ENCODE data around the gene ATP8A1. TPM values are rescaled to one million over a fixed set of nuclear protein-coding genes. Genes with fewer than 3 reads are reported as not detected.
A peak's percentile ranks its signal among the peaks of the same experiment; 100 is the strongest.

The ATP8A1 gene
- total RNA-seq, 6 experiments from 2014 or later, result 1.0 to 3.4 (median 1.9) TPM

- TF ChIP-seq CTCF (IDR thresholded peaks at IDR 0.05), result no peak
- no peak for TF ChIP-seq POLR2A (IDR thresholded peaks at IDR 0.05)
- no peaks in the 10 kb centered on the region for H3K36me3 ChIP-seq
- WGBS (ENCODE audit: insufficient coverage, low coverage, low lambda C conversion rate, missing lambda C conversion rate), result 1% methylated on average over 8 of the region's 60 CpGs
- ATAC-seq, result peak; percentile 31 to 45 (median 36)
- H3K4me3 ChIP-seq, result peak overlapping the region; percentile 31 to 32 (median 31)
- DNase-seq, result no peak
- H3K9me3 ChIP-seq, result no peaks in the 10 kb centered on the region
- intact Hi-C loops (cut with DNase I), result no loop called here
- H3K4me1 ChIP-seq, result peaks cover 0 to 19% (median 0%) of the 10 kb centered on the region in 4 donors
- no peak overlapping the region for H3K27ac ChIP-seq
- H3K27me3 ChIP-seq, result peaks cover 0 to 19% of the 10 kb centered on the region in 2 donors
Observed at GRCh38 chr4:42398171-42398870, 258.6 kb downstream of the ATP8A1 start.

- peak; percentile 27 to 40 (median 31) for ATAC-seq
- H3K36me3 ChIP-seq, result no peaks in the 10 kb centered on the region
- no peak overlapping the region for H3K27ac ChIP-seq
- TF ChIP-seq POLR2A (IDR thresholded peaks at IDR 0.05) (no peak), CTCF (IDR thresholded peaks at IDR 0.05) (no peak)
- no peaks in the 10 kb centered on the region for H3K9me3 ChIP-seq
- DNase-seq, result no peak
- intact Hi-C loops (cut with DNase I), result no loop called here
- WGBS (ENCODE audit: insufficient coverage, low coverage, low lambda C conversion rate, missing lambda C conversion rate), result no CpG with 5 or more reads among the region's 52 CpGs
- peaks cover 0 to 19% (median 0%) of the 10 kb centered on the region in 4 donors for H3K4me1 ChIP-seq
- peak overlapping the region; percentile 31 to 32 (median 31) for H3K4me3 ChIP-seq
- peaks cover 0 to 19% of the 10 kb centered on the region in 2 donors for H3K27me3 ChIP-seq
Observed at GRCh38 chr4:42397635-42398170, 259.2 kb downstream of the ATP8A1 start.

GRCh38 chr4:42396752-42397634 lies 259.9 kb downstream of the ATP8A1 start, which contains the start of gene SHISA3:
Gene SHISA3, plus strand, starts transcription at chr4:42397488. Its CDS starts 569 bp downstream, at chr4:42398057.
- H3K27me3 ChIP-seq, result peaks cover 0 to 19% of the 10 kb centered on the region in 2 donors
- DNase-seq, result peak in 1 of 3 donors; percentile 26
- H3K27ac ChIP-seq, result no peak within 1 kb of the TSS
- intact Hi-C loops (cut with DNase I), result no loop called here
- H3K4me3 ChIP-seq, result peak within 1 kb of the TSS; percentile 31 to 32 (median 31)
- H3K4me1 ChIP-seq, result peaks cover 0 to 19% (median 0%) of the 10 kb centered on the region in 4 donors
- TF ChIP-seq POLR2A (IDR thresholded peaks at IDR 0.05) (no peak), CTCF (IDR thresholded peaks at IDR 0.05) (no peak)
- WGBS (ENCODE audit: insufficient coverage, low coverage, low lambda C conversion rate, missing lambda C conversion rate), result 10% methylated on average over 34 of the region's 61 CpGs
- no peaks in the 10 kb centered on the region for H3K36me3 ChIP-seq
- H3K9me3 ChIP-seq, result no peaks in the 10 kb centered on the region
- ATAC-seq, result peak; percentile 25 to 45 (median 33)

- intact Hi-C loops (cut with DNase I), result no loop called here
- Histone ChIP-seq H3K36me3 (no peaks in the 10 kb centered on the region), H3K9me3 (no peaks in the 10 kb centered on the region), H3K4me1 (peaks cover 0 to 19% (median 0%) of the 10 kb centered on the region in 4 donors), H3K27ac (no peak overlapping the region), H3K4me3 (no peak overlapping the region), H3K27me3 (peaks cover 0 to 19% of the 10 kb centered on the region in 2 donors)
- DNase-seq (no peak), ATAC-seq (no peak)
- 15% methylated on average over 17 of the region's 17 CpGs for WGBS (ENCODE audit: insufficient coverage, low coverage, low lambda C conversion rate, missing lambda C conversion rate)
- TF ChIP-seq CTCF (IDR thresholded peaks at IDR 0.05) (no peak), POLR2A (IDR thresholded peaks at IDR 0.05) (no peak)
Observed at GRCh38 chr4:42396361-42396751, 260.5 kb downstream of the ATP8A1 start.

Data from right lobe of liver (tissue), 6 donors.